ENCODE results near the gene SYNE1.

SYNE1 gene

GRCh38 chr6:152232501-152233151 lies 404.5 kb downstream of the SYNE1 start:
- TF ChIP-seq SUZ12 (IDR thresholded peaks at IDR 0.05; ENCODE audit: extremely low read depth, insufficient read depth, insufficient read length): no peak
- no peaks in the 10 kb centered on the region for H3K4me1 ChIP-seq (ENCODE audit: insufficient read depth, insufficient read length)
- H3K9ac ChIP-seq (ENCODE audit: insufficient read length, low read depth): no peak overlapping the region
- no peak for DNase-seq (ENCODE audit: low read depth, low spot score)
- H3K4me3 ChIP-seq (ENCODE audit: insufficient read length, low read depth): no peak overlapping the region
- H3K9me3 ChIP-seq (ENCODE audit: insufficient read depth, low read length): no peaks in the 10 kb centered on the region
- no peaks in the 10 kb centered on the region for H3K36me3 ChIP-seq (ENCODE audit: insufficient read depth, insufficient read length, low read length)
- no peaks in the 10 kb centered on the region for H3K27me3 ChIP-seq (ENCODE audit: insufficient read depth, insufficient read length)

GRCh38 chr6:152229330-152229729 lies 407.8 kb downstream of the SYNE1 start:
- no peaks in the 10 kb centered on the region for H3K9me3 ChIP-seq (ENCODE audit: insufficient read depth, low read length)
- H3K36me3 ChIP-seq (ENCODE audit: insufficient read depth, insufficient read length, low read length): no peaks in the 10 kb centered on the region
- no peaks in the 10 kb centered on the region for H3K27me3 ChIP-seq (ENCODE audit: insufficient read depth, insufficient read length)
- no peaks in the 10 kb centered on the region for H3K4me1 ChIP-seq (ENCODE audit: insufficient read depth, insufficient read length)
- H3K9ac ChIP-seq (ENCODE audit: insufficient read length, low read depth): no peak overlapping the region
- TF ChIP-seq SUZ12 (IDR thresholded peaks at IDR 0.05; ENCODE audit: extremely low read depth, insufficient read depth, insufficient read length) (no peak), ZNF274 (IDR thresholded peaks at IDR 0.05; ENCODE audit: low read depth, low read length) (no peak), YY1 (IDR thresholded peaks at IDR 0.05; ENCODE audit: insufficient read depth, insufficient read length) (no peak)
- H3K4me3 ChIP-seq (ENCODE audit: insufficient read length, low read depth): no peak overlapping the region
- DNase-seq (ENCODE audit: low read depth, low spot score): no peak

- Histone ChIP-seq H3K4me1 (ENCODE audit: insufficient read depth, insufficient read length) (no peaks in the 10 kb centered on the region), H3K36me3 (ENCODE audit: insufficient read depth, insufficient read length, low read length) (no peaks in the 10 kb centered on the region), H3K9me3 (ENCODE audit: insufficient read depth, low read length) (peaks cover 20% of the 10 kb centered on the region), H3K27me3 (ENCODE audit: insufficient read depth, insufficient read length) (no peaks in the 10 kb centered on the region), H3K4me3 (ENCODE audit: insufficient read length, low read depth) (no peak overlapping the region), H3K9ac (ENCODE audit: insufficient read length, low read depth) (no peak overlapping the region)
- TF ChIP-seq YY1 (IDR thresholded peaks at IDR 0.05; ENCODE audit: insufficient read depth, insufficient read length) (no peak), ZNF274 (IDR thresholded peaks at IDR 0.05; ENCODE audit: low read depth, low read length) (no peak)
- DNase-seq (ENCODE audit: low read depth, low spot score): no peak
These were observed 411.0 kb downstream of the SYNE1 start for GRCh38 chr6:152226119-152226518.

- H3K27me3 ChIP-seq (ENCODE audit: insufficient read depth, insufficient read length): no peaks in the 10 kb centered on the region
- TF ChIP-seq ZNF274 (IDR thresholded peaks at IDR 0.05; ENCODE audit: low read depth, low read length) (no peak), SUZ12 (IDR thresholded peaks at IDR 0.05; ENCODE audit: extremely low read depth, insufficient read depth, insufficient read length) (no peak), YY1 (IDR thresholded peaks at IDR 0.05; ENCODE audit: insufficient read depth, insufficient read length) (no peak)
- H3K9me3 ChIP-seq (ENCODE audit: insufficient read depth, low read length): peaks cover 24% of the 10 kb centered on the region
- DNase-seq (ENCODE audit: low read depth, low spot score): no peak
- H3K4me1 ChIP-seq (ENCODE audit: insufficient read depth, insufficient read length): no peaks in the 10 kb centered on the region
- no peak overlapping the region for H3K4me3 ChIP-seq (ENCODE audit: insufficient read length, low read depth)
- H3K9ac ChIP-seq (ENCODE audit: insufficient read length, low read depth): no peak overlapping the region
- H3K36me3 ChIP-seq (ENCODE audit: insufficient read depth, insufficient read length, low read length): no peaks in the 10 kb centered on the region
These were observed 411.8 kb downstream of the SYNE1 start for GRCh38 chr6:152225241-152225934.

GRCh38 chr6:152223636-152224035 lies 413.5 kb downstream of the SYNE1 start:
- no peaks in the 10 kb centered on the region for H3K27me3 ChIP-seq (ENCODE audit: insufficient read depth, insufficient read length)
- no peak overlapping the region for H3K9ac ChIP-seq (ENCODE audit: insufficient read length, low read depth)
- no peak for TF ChIP-seq YY1 (IDR thresholded peaks at IDR 0.05; ENCODE audit: insufficient read depth, insufficient read length)
- TF ChIP-seq SUZ12 (IDR thresholded peaks at IDR 0.05; ENCODE audit: extremely low read depth, insufficient read depth, insufficient read length): no peak
- no peak for TF ChIP-seq ZNF274 (IDR thresholded peaks at IDR 0.05; ENCODE audit: low read depth, low read length)
- peaks cover 24% of the 10 kb centered on the region for H3K9me3 ChIP-seq (ENCODE audit: insufficient read depth, low read length)
- no peaks in the 10 kb centered on the region for H3K36me3 ChIP-seq (ENCODE audit: insufficient read depth, insufficient read length, low read length)
- H3K4me1 ChIP-seq (ENCODE audit: insufficient read depth, insufficient read length): no peaks in the 10 kb centered on the region
- no peak for DNase-seq (ENCODE audit: low read depth, low spot score)
- H3K4me3 ChIP-seq (ENCODE audit: insufficient read length, low read depth): no peak overlapping the region

- Histone ChIP-seq H3K36me3 (ENCODE audit: insufficient read depth, insufficient read length, low read length) (no peaks in the 10 kb centered on the region), H3K4me1 (ENCODE audit: insufficient read depth, insufficient read length) (no peaks in the 10 kb centered on the region), H3K9ac (ENCODE audit: insufficient read length, low read depth) (no peak overlapping the region), H3K9me3 (ENCODE audit: insufficient read depth, low read length) (peaks cover 24% of the 10 kb centered on the region), H3K4me3 (ENCODE audit: insufficient read length, low read depth) (no peak overlapping the region), H3K27me3 (ENCODE audit: insufficient read depth, insufficient read length) (no peaks in the 10 kb centered on the region)
- no peak for TF ChIP-seq YY1 (IDR thresholded peaks at IDR 0.05; ENCODE audit: insufficient read depth, insufficient read length)
- no peak for TF ChIP-seq ZNF274 (IDR thresholded peaks at IDR 0.05; ENCODE audit: low read depth, low read length)
- no peak for TF ChIP-seq SUZ12 (IDR thresholded peaks at IDR 0.05; ENCODE audit: extremely low read depth, insufficient read depth, insufficient read length)
- no peak for DNase-seq (ENCODE audit: low read depth, low spot score)
These were observed 415.1 kb downstream of the SYNE1 start for GRCh38 chr6:152221806-152222628.

- Histone ChIP-seq H3K36me3 (ENCODE audit: insufficient read depth, insufficient read length, low read length) (no peaks in the 10 kb centered on the region), H3K27me3 (ENCODE audit: insufficient read depth, insufficient read length) (no peaks in the 10 kb centered on the region), H3K4me1 (ENCODE audit: insufficient read depth, insufficient read length) (no peaks in the 10 kb centered on the region), H3K4me3 (ENCODE audit: insufficient read length, low read depth) (no peak overlapping the region), H3K9me3 (ENCODE audit: insufficient read depth, low read length) (peaks cover 24% of the 10 kb centered on the region), H3K9ac (ENCODE audit: insufficient read length, low read depth) (no peak overlapping the region)
- DNase-seq (ENCODE audit: low read depth, low spot score): no peak
- TF ChIP-seq SUZ12 (IDR thresholded peaks at IDR 0.05; ENCODE audit: extremely low read depth, insufficient read depth, insufficient read length): no peak
- TF ChIP-seq ZNF274 (IDR thresholded peaks at IDR 0.05; ENCODE audit: low read depth, low read length): no peak
- TF ChIP-seq YY1 (IDR thresholded peaks at IDR 0.05; ENCODE audit: insufficient read depth, insufficient read length): no peak
These were observed 416.4 kb downstream of the SYNE1 start for GRCh38 chr6:152220786-152221185.
